Endodermal cell (in vitro differentiated cells): ENCODE measurements around the gene KCNT1. TPM values are rescaled to one million over a fixed set of nuclear protein-coding genes. Genes with fewer than 3 reads are reported as not detected.
"Not testable (repeated sequence)": the region's sequence is repeated elsewhere in the genome, so short reads cannot be mapped to it uniquely, and the experiment has no call there.

Source experiments
- DNase-seq: peaks from one replicate; pipeline ENCODE4 v3.0.0-alpha.2; 2017
- H3K27ac ChIP-seq: 2 replicates; pipeline ENCODE4 v1.5.1; 2013; ENCODE audit warnings: mild to moderate bottlenecking, low read depth, low read length, moderate library complexity
- H3K27me3 ChIP-seq: 2 replicates; pipeline ENCODE4 v1.6.1; 2013; ENCODE audit warnings: mild to moderate bottlenecking, low read length, moderate library complexity; ENCODE audit not compliant: insufficient read depth, control insufficient read depth, poor library complexity, severe bottlenecking
- H3K36me3 ChIP-seq: 2 replicates; pipeline ENCODE4 v1.7.0; 2013; ENCODE audit warnings: mild to moderate bottlenecking, low read length, moderate library complexity; ENCODE audit not compliant: control insufficient read depth, insufficient read depth
- H3K4me1 ChIP-seq: one replicate; pipeline ENCODE4 v1.7.0; 2013; ENCODE audit warnings: low read length; ENCODE audit not compliant: control insufficient read depth, insufficient read depth
- H3K4me3 ChIP-seq: 2 replicates; pipeline ENCODE4 v1.5.1; 2013; ENCODE audit warnings: mild to moderate bottlenecking, low read length, moderate library complexity
- H3K9ac ChIP-seq: 2 replicates; pipeline ENCODE4 v1.6.1; 2013; ENCODE audit warnings: mild to moderate bottlenecking, low read length, moderate library complexity; ENCODE audit not compliant: poor library complexity, severe bottlenecking; ENCODE audit errors: extremely low read depth
- H3K9me3 ChIP-seq: 2 replicates; pipeline ENCODE4 v1.6.1; 2013; ENCODE audit warnings: mild to moderate bottlenecking, low read length, moderate library complexity; ENCODE audit not compliant: control insufficient read depth
- H3K27ac Mint-ChIP-seq: 2 replicates; pipeline ENCODE4 v1.8.0; 2020; ENCODE audit warnings: mixed read lengths
- H3K27me3 Mint-ChIP-seq: 2 replicates; pipeline ENCODE4 v1.8.0; 2021; ENCODE audit warnings: mild to moderate bottlenecking, mixed read lengths; ENCODE audit not compliant: insufficient read depth
- H3K36me3 Mint-ChIP-seq: 2 replicates; pipeline ENCODE4 v1.8.0; 2020; ENCODE audit warnings: low read depth, mixed read lengths
- H3K4me1 Mint-ChIP-seq: 2 replicates; pipeline ENCODE4 v1.8.0; 2020; ENCODE audit warnings: mixed read lengths
- H3K4me3 Mint-ChIP-seq: 2 replicates; pipeline ENCODE4 v1.8.0; 2020; ENCODE audit warnings: mild to moderate bottlenecking, moderate library complexity, mixed read lengths
- H3K9me3 Mint-ChIP-seq: 2 replicates; pipeline ENCODE4 v1.8.0; 2020; ENCODE audit warnings: mild to moderate bottlenecking, mixed read lengths
- WGBS, 2 experiments: methylation state at CpG; one replicate each; pipeline versions ENCODE4 v1.1.5 to v1.1.7; 2013; ENCODE audit warnings: missing lambda C conversion rate in 2 of 2, mixed read lengths in 1 of 2; ENCODE audit not compliant: insufficient coverage in 1 of 2, insufficient read length in 1 of 2; 5-methylcytosine and 5-hydroxymethylcytosine counted together
- total RNA-seq, 2 donors: library from RNA; stranded (reverse); fragmentation: NEBNext Ultra II Directional in 1 of 2; extraction: Animal tissue kit (Norgen Biotek cat#: 25700) in 1 of 2; gene quantifications; 2 replicates in 1 of 2; 3 replicates in 1 of 2; pipeline ENCODE4 v1.2.1, GENCODE V29; 2021
- TF ChIP-seq, protein P1 (sequence below): fragments of 200-600 bp; sonication (generic); conservative IDR thresholded peaks from 2 replicates; pipeline ENCODE4 v1.5.0; 2021; ENCODE audit warnings: antibody characterized with exemption, mild to moderate bottlenecking

KCNT1 gene
- total RNA-seq, 2 donors from 2014 or later = 0.15 TPM; not detected in 1

DNA sequence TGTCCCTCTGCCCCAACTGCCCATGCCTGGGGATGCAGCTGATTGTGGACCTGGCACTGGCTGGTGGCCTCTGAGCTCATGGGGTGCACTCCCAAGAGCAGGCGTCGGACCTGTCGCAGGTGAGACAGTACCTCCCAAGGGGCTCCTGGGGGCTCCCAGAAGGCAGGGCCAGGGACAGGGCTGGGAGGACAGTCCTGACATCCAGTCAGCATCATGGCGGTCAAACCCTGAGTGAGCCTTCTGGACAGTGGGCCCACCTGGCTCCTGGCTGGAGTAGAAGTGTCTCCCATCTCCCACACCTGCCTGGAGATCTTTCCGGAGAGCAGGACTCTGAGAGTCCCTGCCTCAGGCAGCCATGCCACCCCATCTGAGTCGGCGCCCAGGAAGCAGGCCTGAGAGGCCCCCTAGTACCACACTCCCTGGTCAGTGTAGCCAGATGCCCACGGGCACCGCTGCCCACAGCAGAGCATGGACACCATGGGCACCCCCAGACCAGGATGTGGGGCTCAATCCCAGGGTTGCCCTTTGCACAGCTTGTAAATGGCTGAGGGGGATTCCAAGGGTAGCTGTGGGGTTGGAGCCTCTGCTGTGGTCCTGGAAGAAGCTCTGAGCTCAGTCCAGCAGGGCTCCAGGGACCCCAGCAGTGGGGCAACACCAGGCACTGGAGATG is 32.2 kb upstream of the KCNT1 start:
- Histone ChIP-seq H3K4me1 (no peaks in the 10 kb centered on the region), H3K9ac (no peak overlapping the region), H3K4me3 (no peak overlapping the region), H3K27ac (no peak overlapping the region), H3K36me3 (no peaks in the 10 kb centered on the region), H3K9me3 (no peaks in the 10 kb centered on the region), H3K27me3 (no peaks in the 10 kb centered on the region)
- no peaks in the 10 kb centered on the region for H3K36me3 Mint-ChIP-seq
- TF ChIP-seq, protein P1, sequence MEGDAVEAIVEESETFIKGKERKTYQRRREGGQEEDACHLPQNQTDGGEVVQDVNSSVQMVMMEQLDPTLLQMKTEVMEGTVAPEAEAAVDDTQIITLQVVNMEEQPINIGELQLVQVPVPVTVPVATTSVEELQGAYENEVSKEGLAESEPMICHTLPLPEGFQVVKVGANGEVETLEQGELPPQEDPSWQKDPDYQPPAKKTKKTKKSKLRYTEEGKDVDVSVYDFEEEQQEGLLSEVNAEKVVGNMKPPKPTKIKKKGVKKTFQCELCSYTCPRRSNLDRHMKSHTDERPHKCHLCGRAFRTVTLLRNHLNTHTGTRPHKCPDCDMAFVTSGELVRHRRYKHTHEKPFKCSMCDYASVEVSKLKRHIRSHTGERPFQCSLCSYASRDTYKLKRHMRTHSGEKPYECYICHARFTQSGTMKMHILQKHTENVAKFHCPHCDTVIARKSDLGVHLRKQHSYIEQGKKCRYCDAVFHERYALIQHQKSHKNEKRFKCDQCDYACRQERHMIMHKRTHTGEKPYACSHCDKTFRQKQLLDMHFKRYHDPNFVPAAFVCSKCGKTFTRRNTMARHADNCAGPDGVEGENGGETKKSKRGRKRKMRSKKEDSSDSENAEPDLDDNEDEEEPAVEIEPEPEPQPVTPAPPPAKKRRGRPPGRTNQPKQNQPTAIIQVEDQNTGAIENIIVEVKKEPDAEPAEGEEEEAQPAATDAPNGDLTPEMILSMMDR = no peak
- no peak for DNase-seq
- WGBS, 2 experiments = 91% methylated on average over 9 of the region's 9 CpGs; no CpG with 5 or more reads in 1 of the 2 experiments
- H3K27me3 Mint-ChIP-seq = no peaks in the 10 kb centered on the region
- H3K4me1 Mint-ChIP-seq = no peaks in the 10 kb centered on the region
- H3K27ac Mint-ChIP-seq = no peak overlapping the region
- peaks cover 13% of the 10 kb centered on the region for H3K9me3 Mint-ChIP-seq
- H3K4me3 Mint-ChIP-seq = no peak overlapping the region

DNA sequence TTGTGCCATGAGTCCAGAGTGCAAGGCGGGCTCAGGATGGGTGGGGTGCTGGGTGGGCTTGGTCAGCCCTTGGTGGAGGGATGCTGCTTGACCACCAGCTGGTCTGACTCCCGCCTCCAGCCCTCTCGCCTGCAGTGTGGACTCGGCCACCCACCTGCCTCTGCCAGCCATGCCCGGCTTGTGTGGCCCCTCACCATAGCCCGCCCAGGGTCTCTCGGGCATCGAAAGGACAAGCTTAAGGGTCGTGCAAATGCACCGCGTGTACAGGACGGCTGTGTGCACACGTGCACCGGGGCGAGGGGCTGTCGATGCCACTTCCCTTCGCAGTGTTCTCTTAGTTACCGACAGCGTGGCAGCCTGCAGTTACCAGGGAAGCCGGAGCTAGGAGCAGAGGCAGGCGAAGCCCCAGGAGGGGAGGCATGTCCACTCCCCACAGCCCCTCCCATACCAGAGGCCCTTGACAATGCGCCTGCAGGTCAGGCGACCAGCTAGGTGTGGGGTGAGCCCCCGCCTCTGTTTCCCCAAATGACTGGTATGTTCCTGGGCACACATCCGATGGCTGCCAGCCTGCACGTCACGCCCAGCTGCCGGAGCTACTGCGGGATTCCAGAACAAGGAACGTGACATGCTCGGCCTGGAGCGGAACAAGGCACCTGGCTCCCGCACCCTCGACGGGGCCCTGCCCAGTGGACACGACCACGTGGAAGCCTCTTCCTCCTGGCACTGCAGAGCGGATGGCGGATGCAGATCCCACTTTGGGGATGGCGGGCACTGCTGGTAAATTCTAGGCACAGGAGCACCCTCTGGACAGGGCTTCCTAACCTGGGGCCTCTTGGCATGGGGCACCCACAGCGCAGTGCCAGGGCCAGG is 31.0 kb upstream of the KCNT1 start:
- no peak overlapping the region for H3K4me3 Mint-ChIP-seq
- TF ChIP-seq, protein P1 = no peak
- H3K36me3 Mint-ChIP-seq = no peaks in the 10 kb centered on the region
- H3K27ac ChIP-seq = no peak overlapping the region
- no peaks in the 10 kb centered on the region for H3K4me1 ChIP-seq
- DNase-seq = no peak
- peaks cover 13% of the 10 kb centered on the region for H3K9me3 Mint-ChIP-seq
- H3K9ac ChIP-seq = no peak overlapping the region
- H3K27ac Mint-ChIP-seq = no peak overlapping the region
- H3K9me3 ChIP-seq = no peaks in the 10 kb centered on the region
- no peaks in the 10 kb centered on the region for H3K36me3 ChIP-seq
- H3K27me3 ChIP-seq = no peaks in the 10 kb centered on the region
- WGBS, 2 experiments = 88 to 89% methylated on average over 34 to 41 of the region's 41 CpGs
- no peaks in the 10 kb centered on the region for H3K4me1 Mint-ChIP-seq
- H3K27me3 Mint-ChIP-seq = no peaks in the 10 kb centered on the region
- H3K4me3 ChIP-seq = no peak overlapping the region

DNA sequence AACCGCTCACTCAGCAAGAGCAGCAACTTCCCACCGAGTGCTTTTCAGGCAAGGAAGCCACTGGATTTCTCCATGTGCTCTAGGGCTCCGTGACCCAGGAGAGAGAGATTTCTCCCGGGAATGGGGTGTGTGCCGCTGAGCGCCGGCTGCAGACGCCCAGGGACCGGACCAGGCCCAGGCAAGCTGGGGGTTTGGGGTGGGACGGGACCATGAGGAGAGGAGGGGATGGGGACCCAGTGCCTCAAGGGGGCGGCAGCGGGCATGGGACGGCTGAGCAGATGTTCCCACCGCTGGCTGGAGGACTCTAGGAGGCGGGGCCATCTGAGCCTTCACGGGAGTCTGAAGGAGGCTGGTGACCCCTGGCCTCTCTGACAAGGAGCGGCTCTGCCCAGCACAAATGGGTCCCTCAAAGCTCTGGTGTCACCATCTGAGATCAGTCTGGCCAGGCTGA is 30.4 kb upstream of the KCNT1 start:
- no peaks in the 10 kb centered on the region for H3K27me3 Mint-ChIP-seq
- DNase-seq = peak; percentile 85
- no peak overlapping the region for H3K4me3 Mint-ChIP-seq
- no peak overlapping the region for H3K27ac Mint-ChIP-seq
- Histone ChIP-seq H3K27ac (no peak overlapping the region), H3K9ac (no peak overlapping the region), H3K27me3 (no peaks in the 10 kb centered on the region), H3K4me1 (no peaks in the 10 kb centered on the region), H3K9me3 (no peaks in the 10 kb centered on the region), H3K4me3 (no peak overlapping the region), H3K36me3 (no peaks in the 10 kb centered on the region)
- H3K9me3 Mint-ChIP-seq = peaks cover 13% of the 10 kb centered on the region
- 70 to 71% methylated on average over 7 to 17 of the region's 17 CpGs for WGBS, 2 experiments
- TF ChIP-seq, protein P1 = peak; percentile 55
- H3K36me3 Mint-ChIP-seq = no peaks in the 10 kb centered on the region
- H3K4me1 Mint-ChIP-seq = no peaks in the 10 kb centered on the region

DNA sequence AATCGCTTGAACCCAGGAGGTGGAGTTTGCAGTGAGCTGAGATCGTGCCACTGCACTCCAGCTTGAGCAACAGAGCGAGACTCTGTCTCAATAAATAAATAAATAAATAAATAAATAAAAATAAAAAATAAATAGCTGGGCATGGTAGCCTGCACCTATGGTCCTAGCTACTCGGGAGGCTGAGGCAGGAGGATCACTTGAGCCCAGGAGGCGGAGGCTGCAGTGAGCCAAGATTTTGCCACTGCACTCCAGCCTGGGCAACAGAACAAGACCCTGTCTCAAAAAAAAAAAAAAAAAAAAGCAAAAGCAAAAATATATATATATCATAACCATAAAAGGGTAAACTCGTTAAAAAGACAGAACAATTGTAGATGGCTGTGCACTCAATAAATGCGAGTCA is 29.2 kb upstream of the KCNT1 start:
- H3K4me3 ChIP-seq, H3K4me1 ChIP-seq, H3K9me3 ChIP-seq, H3K36me3 Mint-ChIP-seq, H3K27me3 Mint-ChIP-seq, H3K4me1 Mint-ChIP-seq, H3K36me3 ChIP-seq, H3K27me3 ChIP-seq, DNase-seq, H3K27ac ChIP-seq, H3K9ac ChIP-seq, H3K27ac Mint-ChIP-seq, H3K4me3 Mint-ChIP-seq: not testable (repeated sequence)
- WGBS, 2 experiments = 92 to 100% methylated on average over 1 to 6 of the region's 7 CpGs
- peaks cover 13% of the 10 kb centered on the region for H3K9me3 Mint-ChIP-seq
